HEK293 (cell line): Measurements from ENCODE around the gene KIF19.

ENCODE experiments used
- CTCF ChIA-PET: fragments of 350-600 bp; formaldehyde crosslinking; extraction: SDS; loops from one replicate; lab custom pipeline; 2021; ENCODE audit warnings: antibody characterized with exemption; lab: Yijun Ruan, JAX
- POLR2A ChIA-PET: fragments of 300-600 bp; formaldehyde crosslinking; extraction: SDS; loops from one replicate; lab custom pipeline; 2020; ENCODE audit warnings: antibody characterized with exemption, inconsistent platforms; lab: Yijun Ruan, JAX
- H3K27ac ChIP-seq: fragments of 200-500 bp; sonication (Bioruptor generic); 2 replicates; pipeline ENCODE4 v1.5.1; 2014; ENCODE audit warnings: low read depth, low read length, control low read depth, inconsistent platforms; ENCODE audit errors: extremely low read depth
- H3K36me3 ChIP-seq, 2 experiments: fragments of 200-500 bp in 1 of 2; sonication (Bioruptor generic) in 1 of 2; 1 replicate in 1 of 2; 2 replicates in 1 of 2; pipeline ENCODE4 v1.5.1; 2014 to 2017; ENCODE audit warnings: inconsistent platforms in 2 of 2, low read length in 2 of 2; ENCODE audit not compliant: control insufficient read depth in 2 of 2, insufficient read depth in 1 of 2
- H3K4me1 ChIP-seq: fragments of 200-500 bp; sonication (Bioruptor generic); 2 replicates; pipeline ENCODE4 v1.5.1; 2014; ENCODE audit warnings: mild to moderate bottlenecking, low read length, inconsistent platforms; ENCODE audit not compliant: control insufficient read depth, insufficient read depth
- H3K4me3 ChIP-seq: 2 replicates; pipeline ENCODE4 v1.5.1; 2011; ENCODE audit warnings: low read depth, mild to moderate bottlenecking, control low read depth, low read length, moderate library complexity
- H3K9me3 ChIP-seq: fragments of 200-500 bp; sonication (Bioruptor generic); 2 replicates; pipeline ENCODE4 v1.5.1; 2014; ENCODE audit warnings: low read depth, low read length, inconsistent platforms; ENCODE audit not compliant: control insufficient read depth, insufficient read depth
- ATF2 ChIP-seq: fragments of 450-650 bp; formaldehyde crosslinking; IDR thresholded peaks from 2 replicates; pipeline ENCODE4 v1.5.1; 2016; ENCODE audit warnings: missing biosample characterization, missing genetic modification characterization, low read depth
- CTCF ChIP-seq: fragments of 450-650 bp; formaldehyde crosslinking; IDR thresholded peaks from 2 replicates; pipeline ENCODE4 v1.5.1; 2016; ENCODE audit warnings: missing biosample characterization, missing genetic modification characterization
- KLF1 ChIP-seq: fragments of 450-650 bp; formaldehyde crosslinking; IDR thresholded peaks from 2 replicates; pipeline ENCODE4 v1.5.1; 2016; ENCODE audit warnings: missing biosample characterization, missing genetic modification characterization
- KLF8 ChIP-seq: fragments of 450-650 bp; formaldehyde crosslinking; IDR thresholded peaks from 2 replicates; pipeline ENCODE4 v1.5.1; 2016; ENCODE audit warnings: missing biosample characterization, missing genetic modification characterization
- PRDM6 ChIP-seq: fragments of 450-650 bp; formaldehyde crosslinking; IDR thresholded peaks from 2 replicates; pipeline ENCODE4 v1.5.1; 2017; ENCODE audit warnings: missing biosample characterization, missing genetic modification characterization
- SALL2 ChIP-seq: fragments of 450-650 bp; formaldehyde crosslinking; IDR thresholded peaks from 2 replicates; pipeline ENCODE4 v1.5.0; 2017; ENCODE audit warnings: missing biosample characterization, mild to moderate bottlenecking, missing genetic modification characterization, borderline replicate concordance
- SP2 ChIP-seq: fragments of 450-650 bp; formaldehyde crosslinking; IDR thresholded peaks from 2 replicates; pipeline ENCODE4 v1.5.1; 2016; ENCODE audit warnings: missing biosample characterization, missing genetic modification characterization
- SP7 ChIP-seq: fragments of 450-650 bp; formaldehyde crosslinking; IDR thresholded peaks from 2 replicates; pipeline ENCODE4 v1.5.1; 2016; ENCODE audit warnings: missing biosample characterization, missing genetic modification characterization
- ZBTB1 ChIP-seq: fragments of 450-650 bp; formaldehyde crosslinking; IDR thresholded peaks from 2 replicates; pipeline ENCODE4 v1.5.1; 2016; ENCODE audit warnings: missing biosample characterization, missing genetic modification characterization
- ZBTB48 ChIP-seq: fragments of 450-650 bp; formaldehyde crosslinking; IDR thresholded peaks from 2 replicates; pipeline ENCODE4 v1.5.1; 2016; ENCODE audit warnings: missing biosample characterization, missing genetic modification characterization
- ZBTB6 ChIP-seq: fragments of 450-650 bp; formaldehyde crosslinking; IDR thresholded peaks from 2 replicates; pipeline ENCODE4 v1.5.1; 2017; ENCODE audit warnings: missing biosample characterization, missing genetic modification characterization
- ZFHX2 ChIP-seq: fragments of 450-650 bp; formaldehyde crosslinking; conservative IDR thresholded peaks from 2 replicates; pipeline ENCODE4 v1.5.1; 2016; ENCODE audit warnings: missing biosample characterization, missing genetic modification characterization
- ZNF112 ChIP-seq: fragments of 450-650 bp; formaldehyde crosslinking; IDR thresholded peaks from 2 replicates; pipeline ENCODE4 v1.5.0; 2017; ENCODE audit warnings: missing biosample characterization, missing genetic modification characterization
- ZNF121 ChIP-seq: fragments of 450-650 bp; formaldehyde crosslinking; IDR thresholded peaks from 2 replicates; pipeline ENCODE4 v1.5.1; 2016; ENCODE audit warnings: missing biosample characterization, missing genetic modification characterization
- ZNF140 ChIP-seq: fragments of 450-650 bp; formaldehyde crosslinking; IDR thresholded peaks from 2 replicates; pipeline ENCODE4 v1.5.1; 2016; ENCODE audit warnings: missing biosample characterization, missing genetic modification characterization
- ZNF169 ChIP-seq: fragments of 450-650 bp; formaldehyde crosslinking; IDR thresholded peaks from 2 replicates; pipeline ENCODE4 v1.5.1; 2016; ENCODE audit warnings: missing biosample characterization, missing genetic modification characterization
- ZNF214 ChIP-seq: fragments of 450-650 bp; formaldehyde crosslinking; IDR thresholded peaks from 2 replicates; pipeline ENCODE4 v1.5.1; 2017; ENCODE audit warnings: missing biosample characterization, mild to moderate bottlenecking, missing genetic modification characterization, borderline replicate concordance
- ZNF24 ChIP-seq: fragments of 450-650 bp; formaldehyde crosslinking; IDR thresholded peaks from 2 replicates; pipeline ENCODE4 v1.5.1; 2016; ENCODE audit warnings: missing biosample characterization, missing genetic modification characterization
- ZNF274 ChIP-seq, 2 experiments: fragments of 200-500 bp in 1 of 2; fragments of 450-650 bp in 1 of 2; sonication (Bioruptor generic) in 1 of 2; formaldehyde crosslinking in 1 of 2; IDR thresholded peaks; 2 replicates each; pipeline versions ENCODE4 v1.5.1 to v1.6.1; 2014 to 2016; ENCODE audit warnings: borderline replicate concordance in 1 of 2, inconsistent platforms in 1 of 2, low read length in 1 of 2, missing biosample characterization in 1 of 2, missing genetic modification characterization in 1 of 2
- ZNF302 ChIP-seq: fragments of 450-650 bp; formaldehyde crosslinking; IDR thresholded peaks from 2 replicates; pipeline ENCODE4 v1.5.1; 2016; ENCODE audit warnings: missing biosample characterization, missing genetic modification characterization, low read depth
- ZNF324 ChIP-seq: fragments of 450-650 bp; formaldehyde crosslinking; IDR thresholded peaks from 2 replicates; pipeline ENCODE4 v1.5.1; 2016; ENCODE audit warnings: missing biosample characterization, missing genetic modification characterization
- ZNF341 ChIP-seq: fragments of 450-650 bp; formaldehyde crosslinking; IDR thresholded peaks from 2 replicates; pipeline ENCODE4; 2016; ENCODE audit warnings: low read depth, missing biosample characterization, missing genetic modification characterization
- ZNF488 ChIP-seq: fragments of 450-650 bp; formaldehyde crosslinking; IDR thresholded peaks from 2 replicates; pipeline ENCODE4 v1.5.1; 2016; ENCODE audit warnings: missing biosample characterization, missing genetic modification characterization
- ZNF510 ChIP-seq: fragments of 450-650 bp; formaldehyde crosslinking; IDR thresholded peaks from 2 replicates; pipeline ENCODE4 v1.5.1; 2018; ENCODE audit warnings: mild to moderate bottlenecking, missing genetic modification characterization, missing biosample characterization; ENCODE audit not compliant: insufficient replicate concordance
- ZNF530 ChIP-seq: fragments of 450-650 bp; formaldehyde crosslinking; IDR thresholded peaks from 2 replicates; pipeline ENCODE4 v1.5.1; 2016; ENCODE audit warnings: low read depth, missing biosample characterization, missing genetic modification characterization
- ZNF621 ChIP-seq: fragments of 450-650 bp; formaldehyde crosslinking; IDR thresholded peaks from 2 replicates; pipeline ENCODE4 v1.5.1; 2017; ENCODE audit warnings: missing biosample characterization, missing genetic modification characterization
- ZNF791 ChIP-seq: fragments of 450-650 bp; formaldehyde crosslinking; IDR thresholded peaks from 2 replicates; pipeline ENCODE4 v1.5.1; 2016; ENCODE audit warnings: missing biosample characterization, missing genetic modification characterization

KIF19 gene

GRCh38 chr17:74307984-74308773 is 17.8 kb upstream of the KIF19 start:
- H3K9me3 ChIP-seq: no peaks in the 10 kb centered on the region
- no peaks in the 10 kb centered on the region for H3K36me3 ChIP-seq
- H3K27ac ChIP-seq: no peak overlapping the region
- TF ChIP-seq ZBTB6 (tag by site-specific recombination): no peak
- TF ChIP-seq ZBTB48 (tag by site-specific recombination): no peak
- TF ChIP-seq ZNF791 (tag by site-specific recombination): no peak
- TF ChIP-seq ZNF488 (tag by site-specific recombination): no peak
- no peak for TF ChIP-seq KLF8 (tag by site-specific recombination)
- TF ChIP-seq ZNF140 (tag by site-specific recombination): no peak
- no peak for TF ChIP-seq ZNF621 (tag by site-specific recombination)
- no peak for TF ChIP-seq SP7 (tag by site-specific recombination)
- no peak for TF ChIP-seq SALL2 (tag by site-specific recombination)
- no peak overlapping the region for H3K4me3 ChIP-seq
- ChIA-PET CTCF (interaction anchor here (0.8 to 1.2 kb wide), 3 partner anchors 9 to 60 kb away, joined by 3 to 4 read pairs (median 3); no protein-coding TSS in a partner anchor), POLR2A (no interaction called here)
- no peaks in the 10 kb centered on the region for H3K4me1 ChIP-seq

- H3K9me3 ChIP-seq: no peaks in the 10 kb centered on the region
- POLR2A ChIA-PET: no interaction called here
- H3K4me1 ChIP-seq: no peaks in the 10 kb centered on the region
- CTCF ChIA-PET: interaction anchor here (0.7 kb wide), 1 partner anchor 43 kb away, joined by 4 read pairs; no protein-coding TSS in a partner anchor
- no peaks in the 10 kb centered on the region for H3K36me3 ChIP-seq
- H3K4me3 ChIP-seq: no peak overlapping the region
- TF ChIP-seq ZNF274 (IDR thresholded peaks at IDR 0.05; ENCODE audit: low read length): no peak
- no peak for TF ChIP-seq ZNF274 (tag by site-specific recombination; IDR thresholded peaks at IDR 0.05; ENCODE audit: borderline replicate concordance)
- TF ChIP-seq ZNF341: no peak
- TF ChIP-seq ZNF121 (tag by site-specific recombination): no peak
- TF ChIP-seq SP2 (tag by site-specific recombination): no peak
- no peak for TF ChIP-seq ZNF24 (tag by site-specific recombination)
- TF ChIP-seq ATF2: no peak
- no peak for TF ChIP-seq ZNF530
- no peak for TF ChIP-seq CTCF (tag by site-specific recombination)
- no peak for TF ChIP-seq ZFHX2 (tag by site-specific recombination)
- TF ChIP-seq ZNF214: no peak
- no peak for TF ChIP-seq PRDM6 (tag by site-specific recombination)
- no peak for TF ChIP-seq ZNF302 (tag by site-specific recombination)
- TF ChIP-seq KLF8 (tag by site-specific recombination): no peak
- TF ChIP-seq ZNF112 (tag by site-specific recombination): no peak
- no peak for TF ChIP-seq ZNF324
- TF ChIP-seq ZBTB1 (tag by site-specific recombination): no peak
- TF ChIP-seq KLF1 (tag by site-specific recombination): no peak
- TF ChIP-seq ZNF510 (tag by site-specific recombination): no peak
- TF ChIP-seq ZNF169 (tag by site-specific recombination): no peak
- no peak overlapping the region for H3K27ac ChIP-seq
These were observed 16.1 kb upstream of the KIF19 start for GRCh38 chr17:74309902-74310301.
